Endothelial cell of umbilical vein (primary cell): ENCODE measurements around the gene SFMBT1. TPM values are rescaled to one million over a fixed set of nuclear protein-coding genes. Genes with fewer than 3 reads are reported as not detected.

Experiments
- BruUV-seq: library from RNA; stranded (reverse); fragments of 400-500 nt; replicated peaks from 2 replicates; lab custom pipeline; 2021; lab: Mats Ljungman, UMichigan
- CTCF ChIA-PET: fragments of 300-600, 350-600 bp; sonication (Branson Sonifier 250); formaldehyde crosslinking; loops from one replicate; lab custom pipeline; 2021; ENCODE audit warnings: antibody characterized with exemption, inconsistent platforms; lab: Charles Lee
- POLR2A ChIA-PET: fragments of 300-600, 350-600 bp; sonication (Branson Sonifier 250); formaldehyde crosslinking; loops from one replicate; lab custom pipeline; 2021; ENCODE audit warnings: antibody characterized with exemption, inconsistent platforms; lab: Charles Lee
- DNase-seq: peaks from one replicate; pipeline ENCODE4 v3.0.0-alpha.2; 2011; ENCODE audit warnings: low read depth, low spot score
- FAIRE-seq: peaks from 2 replicates; lab custom pipeline; 2011; peaks lifted over from hg19 to GRCh38; lab: Jason Lieb, UNC
- H2AFZ ChIP-seq: 2 replicates; pipeline ENCODE4 v1.6.0; 2012; ENCODE audit warnings: low read depth, low read length, control low read depth, inconsistent platforms
- H3K27ac ChIP-seq: 2 replicates; pipeline ENCODE4 v1.5.1; 2011; ENCODE audit warnings: low read depth, mild to moderate bottlenecking, control low read depth, low read length, moderate library complexity; ENCODE audit not compliant: insufficient read depth
- H3K27me3 ChIP-seq, 2 experiments: 2 replicates each; pipeline versions ENCODE4 v1.6.0 to v1.6.1; 2011; ENCODE audit warnings: low read length in 2 of 2, mixed read lengths in 1 of 2; ENCODE audit not compliant: control insufficient read depth in 2 of 2, insufficient read depth in 2 of 2
- H3K36me3 ChIP-seq, 2 experiments: 2 replicates in 1 of 2; 3 replicates in 1 of 2; pipeline ENCODE4 v1.5.1; 2011; ENCODE audit warnings: low read length in 2 of 2, mild to moderate bottlenecking in 1 of 2, moderate library complexity in 1 of 2; ENCODE audit not compliant: control insufficient read depth in 2 of 2, insufficient read depth in 2 of 2; ENCODE audit errors: extremely low read depth in 1 of 2
- H3K4me1 ChIP-seq: 3 replicates; pipeline ENCODE4 v1.5.1; 2011; ENCODE audit warnings: mild to moderate bottlenecking, low read length; ENCODE audit not compliant: control insufficient read depth, insufficient read depth; ENCODE audit errors: extremely low read depth
- H3K4me2 ChIP-seq: 2 replicates; pipeline ENCODE4 v1.6.1; 2011; ENCODE audit warnings: low read length, control low read depth, mixed read lengths; ENCODE audit not compliant: insufficient read depth
- H3K4me3 ChIP-seq, 3 experiments: fragments of 200-600 bp in 1 of 3; sonication (generic), shearing (Covaris generic) in 1 of 3; replicated peaks in 1 of 3; 2 replicates each; pipeline ENCODE4 v1.5.1; 2011 to 2016; ENCODE audit warnings: control low read depth in 3 of 3, low read length in 3 of 3, mild to moderate bottlenecking in 2 of 3, inconsistent platforms in 1 of 3, low read depth in 1 of 3, moderate library complexity in 1 of 3; ENCODE audit not compliant: insufficient read depth in 1 of 3
- H3K79me2 ChIP-seq: 2 replicates; pipeline ENCODE4 v1.6.0; 2012; ENCODE audit warnings: low read length, inconsistent platforms; ENCODE audit not compliant: control insufficient read depth, insufficient read depth
- H3K9ac ChIP-seq: replicated peaks from 2 replicates; pipeline ENCODE3; 2011; ENCODE audit warnings: low read length, control low read depth; ENCODE audit not compliant: insufficient read depth; ENCODE audit errors: extremely low read depth
- H3K9me1 ChIP-seq: replicated peaks from 3 replicates; pipeline ENCODE4 v1.6.0; 2011; ENCODE audit warnings: mild to moderate bottlenecking, low read length; ENCODE audit not compliant: control insufficient read depth, insufficient read depth; ENCODE audit errors: extremely low read depth
- H3K9me3 ChIP-seq: replicated peaks from 2 replicates; pipeline ENCODE4 v1.5.1; 2012; ENCODE audit warnings: low read length, inconsistent platforms; ENCODE audit not compliant: control insufficient read depth, insufficient read depth
- H4K20me1 ChIP-seq: replicated peaks from 2 replicates; pipeline ENCODE3; 2011; ENCODE audit warnings: mild to moderate bottlenecking, low read length; ENCODE audit not compliant: control insufficient read depth, insufficient read depth; ENCODE audit errors: extremely low read depth
- EZH2 ChIP-seq: IDR thresholded peaks from 2 replicates; pipeline ENCODE4 v1.6.1; 2012; ENCODE audit warnings: borderline replicate concordance, low read depth, mild to moderate bottlenecking, moderate library complexity, low read length, inconsistent platforms; ENCODE audit not compliant: severe bottlenecking
- FOS ChIP-seq: IDR thresholded peaks from 2 replicates; pipeline ENCODE4 v1.6.1; 2011; ENCODE audit warnings: mild to moderate bottlenecking, low read length, moderate library complexity, borderline replicate concordance; ENCODE audit not compliant: insufficient read depth
- GATA2 ChIP-seq: IDR thresholded peaks from 2 replicates; pipeline ENCODE4 v1.7.0; 2011; ENCODE audit warnings: low read depth, mild to moderate bottlenecking, moderate library complexity, mixed read lengths, low read length; ENCODE audit not compliant: insufficient read length, insufficient read depth
- JUN ChIP-seq: IDR thresholded peaks from 2 replicates; pipeline ENCODE4 v1.6.1; 2011; ENCODE audit warnings: borderline replicate concordance, low read depth; ENCODE audit not compliant: insufficient read length, insufficient read depth
- MAX ChIP-seq: IDR thresholded peaks from 2 replicates; pipeline ENCODE4 v1.6.1; 2011; ENCODE audit not compliant: insufficient read depth, insufficient read length
- MYC ChIP-seq: IDR thresholded peaks from one replicate; pipeline ENCODE4 v1.6.1; 2011; ENCODE audit warnings: mild to moderate bottlenecking, low read depth, low read length
- POLR2A ChIP-seq: IDR thresholded peaks from 2 replicates; pipeline ENCODE4 v1.6.1; 2012; ENCODE audit warnings: low read depth, mild to moderate bottlenecking, control low read depth, low read length
- POLR2AphosphoS5 ChIP-seq: IDR thresholded peaks from 2 replicates; pipeline ENCODE4 v1.6.1; 2012; ENCODE audit warnings: low read depth, mild to moderate bottlenecking, control low read depth, low read length, moderate library complexity; ENCODE audit not compliant: insufficient read depth
- dilution Hi-C: fragments of 300-500 bp; cut with MboI; formaldehyde crosslinking; loops from one replicate; pipeline ENCODE4 v1.15.0; 2019; ENCODE audit warnings: low sequenced_read_pairs; ENCODE audit not compliant: extremely low pct_ligation_motif_present
- intact Hi-C: fragments of 100-400 bp; cut with micrococcal nuclease; formaldehyde crosslinking; loops from one replicate; pipeline ENCODE4 v1.10.0; 2022
- polyA plus RNA-seq, 4 experiments: library from polyadenylated mRNA; depleted of rRNA in 3 of 4; stranded (reverse) in 3 of 4; unstranded in 1 of 4; fragments of >200 nt; gene quantifications; 2 replicates each; pipeline versions ENCODE4 v1.2.1 to v1.2.3, GENCODE V29; 2011 to 2012; ENCODE audit warnings: missing spikeins in 1 of 4
- total RNA-seq: library from RNA; stranded (reverse); gene quantifications from 2 replicates; pipeline ENCODE4 v1.2.3, GENCODE V29; 2021
- TF ChIP-seq, protein P1 (sequence below), 2 donors: IDR thresholded peaks; 1 replicate in 1 of 2; 2 replicates in 1 of 2; pipeline ENCODE4 v1.5.1; 2011; ENCODE audit warnings: low read length in 2 of 2, mild to moderate bottlenecking in 2 of 2, moderate library complexity in 2 of 2, control low read depth in 1 of 2, inconsistent platforms in 1 of 2, low read depth in 1 of 2; ENCODE audit not compliant: insufficient read depth in 1 of 2; ENCODE audit errors: extremely low read depth in 1 of 2

SFMBT1 gene
- total and polyA plus RNA-seq, 2 donors (not counting 3 experiments of a cell fraction or from before 2014, with no cell fraction given), result 1.8 to 6.0 TPM

- Histone ChIP-seq H4K20me1 (no peaks in the 10 kb centered on the region), H3K9ac (no peak overlapping the region), H3K36me3 (no peaks in the 10 kb centered on the region), H3K4me1 (no peaks in the 10 kb centered on the region), H3K4me2 (no peak overlapping the region), H3K79me2 (no peaks in the 10 kb centered on the region), H2AFZ (no peak overlapping the region), H3K9me1 (no peaks in the 10 kb centered on the region), H3K27me3 (no peaks in the 10 kb centered on the region), H3K4me3 (no peak overlapping the region), H3K27ac (no peak overlapping the region), H3K9me3 (no peaks in the 10 kb centered on the region)
- no peak for FAIRE-seq
- DNase-seq, result no peak
- TF ChIP-seq FOS, result no peak
- no peak for TF ChIP-seq POLR2AphosphoS5
- no peak for TF ChIP-seq MYC
- TF ChIP-seq POLR2A, result no peak
- no peak for TF ChIP-seq JUN
- TF ChIP-seq MAX, result no peak
- TF ChIP-seq EZH2, result no peak
- TF ChIP-seq GATA2, result no peak
- TF ChIP-seq, protein P1, sequence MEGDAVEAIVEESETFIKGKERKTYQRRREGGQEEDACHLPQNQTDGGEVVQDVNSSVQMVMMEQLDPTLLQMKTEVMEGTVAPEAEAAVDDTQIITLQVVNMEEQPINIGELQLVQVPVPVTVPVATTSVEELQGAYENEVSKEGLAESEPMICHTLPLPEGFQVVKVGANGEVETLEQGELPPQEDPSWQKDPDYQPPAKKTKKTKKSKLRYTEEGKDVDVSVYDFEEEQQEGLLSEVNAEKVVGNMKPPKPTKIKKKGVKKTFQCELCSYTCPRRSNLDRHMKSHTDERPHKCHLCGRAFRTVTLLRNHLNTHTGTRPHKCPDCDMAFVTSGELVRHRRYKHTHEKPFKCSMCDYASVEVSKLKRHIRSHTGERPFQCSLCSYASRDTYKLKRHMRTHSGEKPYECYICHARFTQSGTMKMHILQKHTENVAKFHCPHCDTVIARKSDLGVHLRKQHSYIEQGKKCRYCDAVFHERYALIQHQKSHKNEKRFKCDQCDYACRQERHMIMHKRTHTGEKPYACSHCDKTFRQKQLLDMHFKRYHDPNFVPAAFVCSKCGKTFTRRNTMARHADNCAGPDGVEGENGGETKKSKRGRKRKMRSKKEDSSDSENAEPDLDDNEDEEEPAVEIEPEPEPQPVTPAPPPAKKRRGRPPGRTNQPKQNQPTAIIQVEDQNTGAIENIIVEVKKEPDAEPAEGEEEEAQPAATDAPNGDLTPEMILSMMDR (IDR thresholded peaks at IDR 0.05; ENCODE audit: extremely low read depth in 1 of 2, insufficient read depth in 1 of 2, low read depth in 1 of 2, low read length in 2 of 2), result no peak
- ChIA-PET CTCF (interaction anchor here (0.7 to 1.2 kb wide), 5 partner anchors 8 to 39 kb away, joined by 3 to 4 read pairs (median 3); no protein-coding TSS in a partner anchor), POLR2A (no interaction called here)
- intact Hi-C loops (no loop called here), dilution Hi-C loops (no loop called here)
- no TSS peak for BruUV-seq
Observed at GRCh38 chr3:53016236-53016635, 29.6 kb downstream of the SFMBT1 start.
